HepG2 (cell line): ENCODE measurements around the gene TIMM8B. TPM values are rescaled to one million over a fixed set of nuclear protein-coding genes. Genes with fewer than 3 reads are reported as not detected.

Source experiments
- CENPBD1 ChIP-seq: sonication (generic); formaldehyde crosslinking; IDR thresholded peaks from 2 replicates; pipeline ENCODE4 v1.8.0; 2022; ENCODE audit warnings: missing genetic modification reagents, low read depth, mild to moderate bottlenecking, borderline replicate concordance
- DBP ChIP-seq: sonication (generic); formaldehyde crosslinking; IDR thresholded peaks from 2 replicates; pipeline ENCODE4 v1.4.0; 2020; ENCODE audit warnings: missing genetic modification reagents; ENCODE audit errors: not compliant biosample characterization
- FOSL2 ChIP-seq: sonication (generic); formaldehyde crosslinking; IDR thresholded peaks from 2 replicates; pipeline ENCODE4 v1.4.0; 2020; ENCODE audit warnings: missing genetic modification reagents
- FOXK2 ChIP-seq: fragments of 450-650 bp; IDR thresholded peaks from 2 replicates; pipeline ENCODE4 v1.6.1; 2016
- GATAD1 ChIP-seq: IDR thresholded peaks from 2 replicates; pipeline ENCODE4 v1.6.1; 2016; ENCODE audit warnings: missing genetic modification reagents, missing compliant biosample characterization
- HBP1 ChIP-seq: IDR thresholded peaks from 2 replicates; pipeline ENCODE4 v1.6.1; 2016; ENCODE audit warnings: low read depth, control low read depth
- HCFC1 ChIP-seq: fragments of 150-350 bp; IDR thresholded peaks from 2 replicates; pipeline ENCODE4 v1.6.1; 2014; ENCODE audit warnings: low read depth, low read length
- HDAC1 ChIP-seq: sonication (generic); formaldehyde crosslinking; IDR thresholded peaks from 2 replicates; pipeline ENCODE4 v1.5.1; 2020; ENCODE audit warnings: mild to moderate bottlenecking, missing genetic modification reagents
- IKZF1 ChIP-seq: fragments of 450-650 bp; IDR thresholded peaks from 2 replicates; pipeline ENCODE4 v1.7.1; 2016
- IRF1 ChIP-seq: sonication (generic); formaldehyde crosslinking; IDR thresholded peaks from 2 replicates; pipeline ENCODE4 v1.4.0; 2020; ENCODE audit warnings: low read depth, mild to moderate bottlenecking, missing genetic modification reagents
- KDM2A ChIP-seq: sonication (generic); formaldehyde crosslinking; IDR thresholded peaks from 2 replicates; pipeline ENCODE4 v1.4.0; 2020; ENCODE audit warnings: low read depth, missing genetic modification reagents, borderline replicate concordance
- KMT2B ChIP-seq: IDR thresholded peaks from 2 replicates; pipeline ENCODE4 v1.6.1; 2016; ENCODE audit warnings: missing genetic modification reagents, missing compliant biosample characterization
- MIER2 ChIP-seq: IDR thresholded peaks from 2 replicates; pipeline ENCODE4 v1.6.1; 2016; ENCODE audit warnings: missing biosample characterization, missing genetic modification reagents
- PAF1 ChIP-seq: IDR thresholded peaks from 2 replicates; pipeline ENCODE4 v1.6.1; 2016; ENCODE audit warnings: missing genetic modification reagents, missing compliant biosample characterization
- PRMT3 ChIP-seq: sonication (generic); formaldehyde crosslinking; IDR thresholded peaks from 2 replicates; pipeline ENCODE4 v1.8.1; 2022; ENCODE audit warnings: low read depth, mild to moderate bottlenecking, moderate library complexity, missing genetic modification reagents, borderline replicate concordance
- RBFOX2 ChIP-seq: fragments of 200-400 bp; formaldehyde crosslinking; IDR thresholded peaks from 2 replicates; pipeline ENCODE4 v1.6.1; 2017; ENCODE audit warnings: low read depth, mild to moderate bottlenecking, low read length
- RXRA ChIP-seq: sonication (generic); formaldehyde crosslinking; IDR thresholded peaks from 2 replicates; pipeline ENCODE4 v1.5.1; 2020; ENCODE audit warnings: missing genetic modification reagents
- TOPORS ChIP-seq: sonication (generic); formaldehyde crosslinking; IDR thresholded peaks from 2 replicates; pipeline ENCODE4 v1.8.0; 2023; ENCODE audit warnings: mild to moderate bottlenecking, missing genetic modification reagents
- WIZ ChIP-seq: sonication (generic); formaldehyde crosslinking; IDR thresholded peaks from 2 replicates; pipeline ENCODE4 v1.5.1; 2020; ENCODE audit warnings: mild to moderate bottlenecking, missing genetic modification reagents
- ZNF329 ChIP-seq: sonication (generic); formaldehyde crosslinking; IDR thresholded peaks from 2 replicates; pipeline ENCODE4 v1.9.0; 2021; ENCODE audit warnings: low read depth, mild to moderate bottlenecking, missing genetic modification reagents
- ZNF543 ChIP-seq: sonication (generic); formaldehyde crosslinking; IDR thresholded peaks from 2 replicates; pipeline ENCODE4 v1.4.0; 2020; ENCODE audit warnings: mild to moderate bottlenecking, missing genetic modification reagents
- ZNF674 ChIP-seq: sonication (generic); formaldehyde crosslinking; IDR thresholded peaks from 2 replicates; pipeline ENCODE4 v1.5.0; 2020; ENCODE audit warnings: low read depth, mild to moderate bottlenecking, missing genetic modification reagents
- ZNF747 ChIP-seq: sonication (generic); formaldehyde crosslinking; IDR thresholded peaks from 2 replicates; pipeline ENCODE4 v1.8.1; 2023; ENCODE audit warnings: missing genetic modification reagents, mild to moderate bottlenecking, borderline replicate concordance
- ZNF768 ChIP-seq: sonication (generic); formaldehyde crosslinking; IDR thresholded peaks from 2 replicates; pipeline ENCODE4 v1.4.0; 2020; ENCODE audit warnings: missing genetic modification reagents
- ZNF788 ChIP-seq: sonication (generic); formaldehyde crosslinking; IDR thresholded peaks from 2 replicates; pipeline ENCODE4 v1.5.0; 2020; ENCODE audit warnings: mild to moderate bottlenecking, missing genetic modification reagents, borderline replicate concordance
- ZNF792 ChIP-seq: IDR thresholded peaks from 2 replicates; pipeline ENCODE4 v1.6.1; 2016
- ZNF83 ChIP-seq: sonication (generic); formaldehyde crosslinking; IDR thresholded peaks from 2 replicates; pipeline ENCODE4 v1.4.0; 2020; ENCODE audit warnings: missing genetic modification reagents, mild to moderate bottlenecking, borderline replicate concordance
- polyA plus RNA-seq, 8 experiments: library from polyadenylated mRNA; depleted of rRNA in 3 of 8; stranded (reverse) in 7 of 8; unstranded in 1 of 8; fragments of >200 nt; fragmentation: Illumina TruSeq in 4 of 8; extraction: Trizol in 4 of 8; gene quantifications; 2 replicates each; pipeline versions ENCODE4 v1.2.1 to v1.2.3, GENCODE V29; 2011 to 2016; ENCODE audit warnings: low read depth in 4 of 8, missing spikeins in 1 of 8, mixed read lengths in 1 of 8; ENCODE audit not compliant: insufficient read depth in 1 of 8
- total RNA-seq, 5 experiments: library from RNA; depleted of rRNA; stranded (reverse); fragments of >200 nt; fragmentation: Illumina TruSeq; extraction: Trizol; gene quantifications; 2 replicates each; pipeline ENCODE4 v1.2.3, GENCODE V29; 2016; ENCODE audit warnings: low read depth in 1 of 5

Gene TIMM8B
- total and polyA plus RNA-seq, 2 of the 13 experiments (the other 11 are each of a cell fraction or from before 2014, with no cell fraction given) = 84.5 to 98.3 TPM

- TF ChIP-seq ZNF768 (CRISPR knock-in tag) (peak; percentile 58; the same call in 1 of the 2 replicates), ZNF747 (CRISPR knock-in tag) (peak; percentile 54; the same call in 1 of the 2 replicates), RBFOX2 (peak; percentile 88), KDM2A (CRISPR knock-in tag) (peak; percentile 98), DBP (CRISPR knock-in tag) (no peak), GATAD1 (CRISPR knock-in tag) (peak; percentile 98), IKZF1 (no peak), FOXK2 (peak; percentile 97), RXRA (CRISPR knock-in tag) (peak; percentile 43), WIZ (CRISPR knock-in tag) (peak; percentile 88; the same call in 1 of the 2 replicates), TOPORS (CRISPR knock-in tag) (0 out of 2 replicates have a peak, but pooled peaks have one; percentile 28), FOSL2 (peak; percentile 24; the same call in 1 of the 2 replicates), PRMT3 (CRISPR knock-in tag) (no peak), ZNF788 (CRISPR knock-in tag) (peak; percentile 83; the same call in 1 of the 2 replicates), CENPBD1 (CRISPR knock-in tag) (no peak), HCFC1 (peak; percentile 67), ZNF674 (no peak), HDAC1 (CRISPR knock-in tag) (peak; percentile 85), ZNF329 (CRISPR knock-in tag) (no peak; the same call in 1 of the 2 replicates), ZNF543 (CRISPR knock-in tag) (no peak; the same call in 1 of the 2 replicates), KMT2B (CRISPR knock-in tag) (peak; percentile 92), IRF1 (CRISPR knock-in tag) (no peak; the same call in 1 of the 2 replicates), ZNF792 (CRISPR knock-in tag) (peak; percentile 86), ZNF83 (CRISPR knock-in tag) (no peak), HBP1 (CRISPR knock-in tag) (peak; percentile 92; the same call in 1 of the 2 replicates), PAF1 (CRISPR knock-in tag) (no peak), MIER2 (CRISPR knock-in tag) (0 out of 2 replicates have a peak, but pooled peaks have one; percentile 20)
Observed at GRCh38 chr11:112086422-112087191, at the start of gene TIMM8B, which contains the start of gene SDHD (continued).
